HepG2 (cell line): Measurements from ENCODE around the gene SMPD2. TPM values are rescaled to one million over a fixed set of nuclear protein-coding genes. Genes with fewer than 3 reads are reported as not detected.

ENCODE experiments used
- ATAC-seq: fragments of 200-7000 bp; cut with Tn5 transposase; 3 replicates; pipeline ENCODE4 v1.9.1; 2020; ENCODE audit warnings: mild to moderate bottlenecking, moderate library complexity
- BruUV-seq: library from RNA; stranded (reverse); fragments of 400-500 nt; replicated peaks from 2 replicates; lab custom pipeline; 2021; lab: Mats Ljungman, UMichigan
- CTCF ChIA-PET: fragments of 300-600 bp; formaldehyde crosslinking; extraction: SDS; loops from one replicate; lab custom pipeline; 2021; ENCODE audit warnings: low total read pairs, inconsistent platforms, low intra/inter-chr PET ratio; lab: Yijun Ruan, JAX
- POLR2A ChIA-PET: fragments of 350-600 bp; sonication (Branson Sonifier 250); formaldehyde crosslinking; loops from one replicate; lab custom pipeline; 2020; ENCODE audit warnings: antibody characterized with exemption, inconsistent platforms; lab: Yijun Ruan, JAX
- DNase-seq: peaks from one replicate; pipeline ENCODE4 v3.0.0-alpha.2; 2015; ENCODE audit warnings: low spot score
- FAIRE-seq: peaks from 3 replicates; lab custom pipeline; 2011; peaks lifted over from hg19 to GRCh38; lab: Jason Lieb, UNC
- H2AFZ ChIP-seq: one replicate; pipeline ENCODE4 v1.6.1; 2011; ENCODE audit warnings: low read length, inconsistent platforms
- H3K27ac ChIP-seq: fragments of 300-600 bp; 3 replicates; pipeline ENCODE4 v1.8.0; 2011; ENCODE audit warnings: mixed run types, mild to moderate bottlenecking, mixed read lengths, low read length, inconsistent platforms; ENCODE audit not compliant: insufficient read depth; ENCODE audit errors: extremely low read length
- H3K27me3 ChIP-seq, 2 experiments: fragments of 200-600 bp in 1 of 2; 2 replicates in 1 of 2; 3 replicates in 1 of 2; pipeline versions ENCODE4 v1.6.0 to v1.8.0; 2011; ENCODE audit warnings: low read length in 2 of 2, mild to moderate bottlenecking in 2 of 2, moderate library complexity in 2 of 2, inconsistent platforms in 1 of 2; ENCODE audit not compliant: insufficient read depth in 2 of 2, control insufficient read depth in 1 of 2
- H3K36me3 ChIP-seq, 2 experiments: fragments of 200-600 bp in 1 of 2; replicated peaks in 1 of 2; 2 replicates in 1 of 2; 3 replicates in 1 of 2; pipeline versions ENCODE4 v1.5.1 to v1.8.0; 2011; ENCODE audit warnings: low read length in 2 of 2, inconsistent platforms in 1 of 2; ENCODE audit not compliant: insufficient read depth in 2 of 2, control insufficient read depth in 1 of 2
- H3K4me1 ChIP-seq: 2 replicates; pipeline ENCODE4 v1.5.1; 2012; ENCODE audit warnings: low read length, inconsistent platforms; ENCODE audit not compliant: insufficient read depth
- H3K4me2 ChIP-seq: 2 replicates; pipeline ENCODE4 v1.6.0; 2011; ENCODE audit warnings: low read depth, low read length, inconsistent platforms
- H3K4me3 ChIP-seq, 3 experiments: fragments of 200-600 bp in 1 of 3; sonication (generic), shearing (Covaris generic) in 1 of 3; replicated peaks in 1 of 3; 2 replicates each; pipeline ENCODE4 v1.5.1; 2011 to 2016; ENCODE audit warnings: low read length in 3 of 3, inconsistent platforms in 2 of 3, low read depth in 2 of 3, mild to moderate bottlenecking in 2 of 3, control low read depth in 1 of 3, mixed read lengths in 1 of 3; ENCODE audit not compliant: insufficient read depth in 1 of 3
- H3K79me2 ChIP-seq: one replicate; pipeline ENCODE4 v1.6.1; 2011; ENCODE audit warnings: low read length, inconsistent platforms; ENCODE audit not compliant: insufficient read depth
- H3K9ac ChIP-seq: 2 replicates; pipeline ENCODE4 v1.6.0; 2011; ENCODE audit warnings: mild to moderate bottlenecking, low read depth, low read length, inconsistent platforms; ENCODE audit not compliant: insufficient read depth
- H3K9me3 ChIP-seq: 2 replicates; pipeline ENCODE4 v1.5.1; 2012; ENCODE audit warnings: mild to moderate bottlenecking, low read length
- H4K20me1 ChIP-seq: 2 replicates; pipeline ENCODE4 v1.6.0; 2011; ENCODE audit warnings: inconsistent platforms, mild to moderate bottlenecking, low read length, moderate library complexity; ENCODE audit not compliant: insufficient read depth
- ASH2L ChIP-seq: fragments of 300-600, 200-600 bp; sonication (generic); IDR thresholded peaks from 2 replicates; pipeline ENCODE4 v1.7.0; 2017; ENCODE audit warnings: low read depth, mild to moderate bottlenecking, moderate library complexity, mixed read lengths, low read length; ENCODE audit not compliant: insufficient read length
- CREB1 ChIP-seq, 2 experiments: fragments of 450-650 bp in 1 of 2; IDR thresholded peaks; 2 replicates each; pipeline ENCODE4 v1.6.1; 2016 to 2017; ENCODE audit warnings: control low read depth in 1 of 2, mild to moderate bottlenecking in 1 of 2, missing compliant biosample characterization in 1 of 2, missing genetic modification characterization in 1 of 2
- DR1 ChIP-seq: sonication (generic); formaldehyde crosslinking; IDR thresholded peaks from 2 replicates; pipeline ENCODE4 v1.8.0; 2021; ENCODE audit warnings: mild to moderate bottlenecking, missing genetic modification reagents, inconsistent platforms
- JUN ChIP-seq: sonication (generic); formaldehyde crosslinking; IDR thresholded peaks from 2 replicates; pipeline ENCODE4 v1.4.0; 2020; ENCODE audit warnings: mild to moderate bottlenecking, missing genetic modification reagents
- MAFK ChIP-seq, 2 experiments: IDR thresholded peaks in 1 of 2; conservative IDR thresholded peaks in 1 of 2; 2 replicates each; pipeline ENCODE4 v1.6.1; 2011; ENCODE audit warnings: improper control_type of control experiment in 2 of 2, low read length in 2 of 2
- PHF8 ChIP-seq: sonication (generic); formaldehyde crosslinking; IDR thresholded peaks from 2 replicates; pipeline ENCODE4 v1.5.0; 2020; ENCODE audit warnings: missing genetic modification reagents
- POLR2AphosphoS5 ChIP-seq: IDR thresholded peaks from 2 replicates; pipeline ENCODE4 v1.6.1; 2012; ENCODE audit warnings: low read depth, low read length
- RXRA ChIP-seq: sonication (generic); formaldehyde crosslinking; IDR thresholded peaks from 2 replicates; pipeline ENCODE4 v1.5.1; 2020; ENCODE audit warnings: missing genetic modification reagents
- ZFP41 ChIP-seq: sonication (generic); formaldehyde crosslinking; IDR thresholded peaks from 2 replicates; pipeline ENCODE4 v1.4.0; 2020; ENCODE audit warnings: mild to moderate bottlenecking, missing genetic modification reagents, borderline replicate concordance
- WGBS: methylation state at CpG from one replicate; pipeline ENCODE4 v1.1.6; 2017; ENCODE audit warnings: low lambda C conversion rate; 5-methylcytosine and 5-hydroxymethylcytosine counted together
- in situ Hi-C: cut with HindIII; loops from 2 replicates; pipeline ENCODE4 v1.10.0; 2017; ENCODE audit warnings: low pct_unique_long_range_greater_than_20kb; ENCODE audit not compliant: extremely low pct_ligation_motif_present
- intact Hi-C: fragments of 100-400 bp; cut with micrococcal nuclease; formaldehyde crosslinking; loops from one replicate; pipeline ENCODE4 v1.10.0; 2022; ENCODE audit not compliant: unreplicated experiment
- polyA plus RNA-seq, 8 experiments: library from polyadenylated mRNA; depleted of rRNA in 3 of 8; stranded (reverse) in 7 of 8; unstranded in 1 of 8; fragments of >200 nt; fragmentation: Illumina TruSeq in 4 of 8; extraction: Trizol in 4 of 8; gene quantifications; 2 replicates each; pipeline versions ENCODE4 v1.2.1 to v1.2.3, GENCODE V29; 2011 to 2016; ENCODE audit warnings: low read depth in 4 of 8, missing spikeins in 1 of 8, mixed read lengths in 1 of 8; ENCODE audit not compliant: insufficient read depth in 1 of 8
- total RNA-seq, 5 experiments: library from RNA; depleted of rRNA; stranded (reverse); fragments of >200 nt; fragmentation: Illumina TruSeq; extraction: Trizol; gene quantifications; 2 replicates each; pipeline ENCODE4 v1.2.3, GENCODE V29; 2016; ENCODE audit warnings: low read depth in 1 of 5
- TF ChIP-seq, protein P1 (sequence below): sonication (generic); formaldehyde crosslinking; IDR thresholded peaks from 2 replicates; pipeline ENCODE4 v1.4.0; 2020; ENCODE audit warnings: missing genetic modification reagents
- TF ChIP-seq, protein P2 (sequence below): sonication (generic); formaldehyde crosslinking; IDR thresholded peaks from 2 replicates; pipeline ENCODE4 v1.5.0; 2020; ENCODE audit warnings: mild to moderate bottlenecking, missing genetic modification reagents, borderline replicate concordance
- TF ChIP-seq, protein P3 (sequence below): sonication (generic); formaldehyde crosslinking; IDR thresholded peaks from 2 replicates; pipeline ENCODE4 v1.4.0; 2020; ENCODE audit warnings: missing genetic modification reagents

SMPD2 gene
- total and polyA plus RNA-seq, 2 of the 13 experiments (the other 11 are each of a cell fraction or from before 2014, with no cell fraction given): 5.9 to 10.6 TPM

DNA sequence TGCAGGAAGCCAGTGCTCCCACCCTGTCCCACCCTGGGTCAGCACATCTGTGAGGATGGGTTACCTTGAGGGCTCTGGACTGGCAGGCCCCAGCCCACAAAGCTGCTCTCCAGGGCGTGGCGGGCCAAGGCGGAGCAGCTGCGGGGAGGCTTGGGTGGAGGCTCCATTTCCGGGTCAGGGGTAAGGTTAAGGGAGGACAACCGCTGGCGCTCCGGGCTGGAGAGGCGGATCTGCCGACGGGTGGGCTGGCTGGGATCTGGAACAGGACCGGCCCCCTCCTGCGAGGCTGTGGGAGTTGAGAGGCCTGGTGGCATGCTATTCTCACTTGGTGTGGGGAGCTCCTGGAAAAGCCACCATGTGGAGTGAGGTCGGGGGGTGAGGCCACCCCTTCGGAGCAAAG is 5.5 kb downstream of the SMPD2 start (continued):
- no peak for TF ChIP-seq CREB1 (IDR thresholded peaks at IDR 0.05)
- TF ChIP-seq CREB1 (CRISPR knock-in tag; IDR thresholded peaks at IDR 0.05): no peak

DNA sequence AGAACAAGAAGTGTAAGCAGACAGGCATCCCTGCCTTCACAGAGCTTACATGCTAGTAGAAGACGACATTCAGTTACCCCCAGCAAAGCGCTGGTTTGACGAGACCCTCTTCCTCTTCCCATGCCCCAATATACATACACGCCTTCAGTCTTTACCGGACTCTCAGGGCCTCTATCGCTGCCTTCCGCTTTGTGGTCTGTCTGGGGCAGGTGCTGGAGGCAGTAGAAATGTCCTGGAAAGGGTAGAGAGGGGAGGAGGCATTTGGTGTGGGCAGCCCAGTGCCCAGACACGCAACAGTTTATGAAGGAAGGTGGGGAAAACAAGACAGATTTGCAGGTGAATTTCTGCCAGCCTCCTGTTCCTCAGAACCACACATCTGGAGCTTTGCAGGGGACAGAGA is 6.0 kb downstream of the SMPD2 start:
- Histone ChIP-seq H2AFZ (no peak overlapping the region), H3K36me3 (peaks cover 2 to 10% of the 10 kb centered on the region in 2 experiments; a peak in 3 of 5 replicates), H3K4me3 (no peak overlapping the region), H3K27me3 (no peaks in the 10 kb centered on the region), H3K27ac (no peak overlapping the region), H3K4me1 (peaks cover 11% of the 10 kb centered on the region), H3K79me2 (peaks cover 5% of the 10 kb centered on the region)
- no peak for DNase-seq
- POLR2A ChIA-PET: interaction anchor here (1.0 kb wide), 1 partner anchor 63 kb away, joined by 3 read pairs; no protein-coding TSS in a partner anchor
- BruUV-seq: no TSS peak
- in situ Hi-C loops: no loop called here
- no peak for ATAC-seq
- CTCF ChIA-PET: no interaction called here
- intact Hi-C loops: no loop called here
- no peak for FAIRE-seq
- TF ChIP-seq POLR2AphosphoS5: no peak
- no peak for TF ChIP-seq MAFK (conservative IDR thresholded peaks at IDR 0.05 in 1 of 2, IDR thresholded peaks at IDR 0.05 in 1 of 2; ENCODE audit: low read length in 2 of 2)
- TF ChIP-seq, protein P1, sequence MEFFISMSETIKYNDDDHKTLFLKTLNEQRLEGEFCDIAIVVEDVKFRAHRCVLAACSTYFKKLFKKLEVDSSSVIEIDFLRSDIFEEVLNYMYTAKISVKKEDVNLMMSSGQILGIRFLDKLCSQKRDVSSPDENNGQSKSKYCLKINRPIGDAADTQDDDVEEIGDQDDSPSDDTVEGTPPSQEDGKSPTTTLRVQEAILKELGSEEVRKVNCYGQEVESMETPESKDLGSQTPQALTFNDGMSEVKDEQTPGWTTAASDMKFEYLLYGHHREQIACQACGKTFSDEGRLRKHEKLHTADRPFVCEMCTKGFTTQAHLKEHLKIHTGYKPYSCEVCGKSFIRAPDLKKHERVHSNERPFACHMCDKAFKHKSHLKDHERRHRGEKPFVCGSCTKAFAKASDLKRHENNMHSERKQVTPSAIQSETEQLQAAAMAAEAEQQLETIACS (CRISPR knock-in tag): no peak
- no peak for TF ChIP-seq RXRA
- no peak for TF ChIP-seq PHF8 (CRISPR knock-in tag)
- no peak for TF ChIP-seq DR1 (CRISPR knock-in tag)
- TF ChIP-seq JUN (CRISPR knock-in tag): no peak
- TF ChIP-seq ASH2L: no peak
- TF ChIP-seq, protein P2, sequence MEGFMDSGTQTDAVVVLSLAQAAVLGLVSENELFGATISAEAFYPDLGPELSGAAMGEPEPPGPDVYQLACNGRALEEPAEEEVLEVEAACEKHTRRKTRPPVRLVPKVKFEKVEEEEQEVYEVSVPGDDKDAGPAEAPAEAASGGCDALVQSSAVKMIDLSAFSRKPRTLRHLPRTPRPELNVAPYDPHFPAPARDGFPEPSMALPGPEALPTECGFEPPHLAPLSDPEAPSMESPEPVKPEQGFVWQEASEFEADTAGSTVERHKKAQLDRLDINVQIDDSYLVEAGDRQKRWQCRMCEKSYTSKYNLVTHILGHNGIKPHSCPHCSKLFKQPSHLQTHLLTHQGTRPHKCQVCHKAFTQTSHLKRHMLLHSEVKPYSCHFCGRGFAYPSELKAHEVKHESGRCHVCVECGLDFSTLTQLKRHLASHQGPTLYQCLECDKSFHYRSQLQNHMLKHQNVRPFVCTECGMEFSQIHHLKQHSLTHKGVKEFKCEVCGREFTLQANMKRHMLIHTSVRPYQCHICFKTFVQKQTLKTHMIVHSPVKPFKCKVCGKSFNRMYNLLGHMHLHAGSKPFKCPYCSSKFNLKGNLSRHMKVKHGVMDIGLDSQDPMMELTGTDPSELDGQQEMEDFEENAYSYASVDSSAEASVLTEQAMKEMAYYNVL (CRISPR knock-in tag): no peak
- TF ChIP-seq CREB1 (IDR thresholded peaks at IDR 0.05): no peak
- TF ChIP-seq CREB1 (CRISPR knock-in tag; IDR thresholded peaks at IDR 0.05): no peak
- TF ChIP-seq, protein P3, sequence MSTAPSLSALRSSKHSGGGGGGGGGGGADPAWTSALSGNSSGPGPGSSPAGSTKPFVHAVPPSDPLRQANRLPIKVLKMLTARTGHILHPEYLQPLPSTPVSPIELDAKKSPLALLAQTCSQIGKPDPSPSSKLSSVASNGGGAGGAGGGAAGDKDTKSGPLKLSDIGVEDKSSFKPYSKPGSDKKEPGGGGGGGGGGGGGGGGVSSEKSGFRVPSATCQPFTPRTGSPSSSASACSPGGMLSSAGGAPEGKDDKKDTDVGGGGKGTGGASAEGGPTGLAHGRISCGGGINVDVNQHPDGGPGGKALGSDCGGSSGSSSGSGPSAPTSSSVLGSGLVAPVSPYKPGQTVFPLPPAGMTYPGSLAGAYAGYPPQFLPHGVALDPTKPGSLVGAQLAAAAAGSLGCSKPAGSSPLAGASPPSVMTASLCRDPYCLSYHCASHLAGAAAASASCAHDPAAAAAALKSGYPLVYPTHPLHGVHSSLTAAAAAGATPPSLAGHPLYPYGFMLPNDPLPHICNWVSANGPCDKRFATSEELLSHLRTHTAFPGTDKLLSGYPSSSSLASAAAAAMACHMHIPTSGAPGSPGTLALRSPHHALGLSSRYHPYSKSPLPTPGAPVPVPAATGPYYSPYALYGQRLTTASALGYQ (CRISPR knock-in tag): no peak
- no peak for TF ChIP-seq ZFP41
- TF ChIP-seq, all 625 proteins: peak for 0
- H3K9ac ChIP-seq: no peak overlapping the region
- no peaks in the 10 kb centered on the region for H4K20me1 ChIP-seq
- H3K9me3 ChIP-seq: no peaks in the 10 kb centered on the region
- WGBS: 93% methylated on average over 8 of the region's 8 CpGs
- H3K4me2 ChIP-seq: no peak overlapping the region
